ENCODE data around the gene SPEG. TPM values are rescaled to one million over a fixed set of nuclear protein-coding genes. Genes with fewer than 3 reads are reported as not detected.

Gene SPEG
- total and polyA plus RNA-seq, 2 of the 13 experiments (the other 11 are each of a cell fraction or from before 2014, with no cell fraction given), result 0.18 to 0.24 TPM

GRCh38 chr2:219498280-219499057 is 63.8 kb downstream of the SPEG start, which contains the start of gene GMPPA (continued):
- no peak for TF ChIP-seq RFX5 (IDR thresholded peaks at IDR 0.05; ENCODE audit: low read depth, low read length)
- TF ChIP-seq FOSL2 (CRISPR knock-in tag; IDR thresholded peaks at IDR 0.05), result no peak; the same call in none of the 2 replicates
- peak; percentile 35; the same call in 1 of the 2 replicates for TF ChIP-seq ZBTB42 (CRISPR knock-in tag; IDR thresholded peaks at IDR 0.05)
- peak; percentile 64 for TF ChIP-seq TFDP2 (CRISPR knock-in tag; IDR thresholded peaks at IDR 0.05)
- TF ChIP-seq MAFF (IDR thresholded peaks at IDR 0.05; ENCODE audit: low read depth, low read length), result 0 out of 2 replicates have a peak, but pooled peaks have one; percentile 0
- TF ChIP-seq BCLAF1 (IDR thresholded peaks at IDR 0.05), result no peak
- TF ChIP-seq ZNF691 (CRISPR knock-in tag; IDR thresholded peaks at IDR 0.05; ENCODE audit: borderline replicate concordance, low read depth), result 0 out of 2 replicates have a peak, but pooled peaks have one; percentile 20
- 0 out of 2 replicates have a peak, but pooled peaks have one; percentile 66 for TF ChIP-seq ZNF329 (CRISPR knock-in tag; IDR thresholded peaks at IDR 0.05; ENCODE audit: low read depth)
- TF ChIP-seq HOXA9 (CRISPR knock-in tag; IDR thresholded peaks at IDR 0.05; ENCODE audit: borderline replicate concordance), result no peak
- peak; percentile 30; the same call in 1 of the 2 replicates for TF ChIP-seq SRY (CRISPR knock-in tag; IDR thresholded peaks at IDR 0.05)
- no peak; the same call in 1 of the 2 replicates for TF ChIP-seq ZNF737 (CRISPR knock-in tag; IDR thresholded peaks at IDR 0.05; ENCODE audit: borderline replicate concordance)
- peak; percentile 53; the same call in 1 of the 2 replicates for TF ChIP-seq ZBTB39 (CRISPR knock-in tag; IDR thresholded peaks at IDR 0.05)
- no peak for TF ChIP-seq ZNF773 (CRISPR knock-in tag; IDR thresholded peaks at IDR 0.05; ENCODE audit: borderline replicate concordance)
- peak; percentile 91 for TF ChIP-seq ZNF709 (CRISPR knock-in tag; IDR thresholded peaks at IDR 0.05)
- peak; percentile 25 for TF ChIP-seq E2F5 (CRISPR knock-in tag; conservative IDR thresholded peaks at IDR 0.05)
